ENCODE measurements around the gene UBE2Q1. TPM values are rescaled to one million over a fixed set of nuclear protein-coding genes. Genes with fewer than 3 reads are reported as not detected.

The UBE2Q1 gene
- total and polyA plus RNA-seq, 10 of the 15 experiments (the other 5 are each of a cell fraction or from before 2014, with no cell fraction given) = 3.9 to 82.6 (median 24.1) TPM

DNA sequence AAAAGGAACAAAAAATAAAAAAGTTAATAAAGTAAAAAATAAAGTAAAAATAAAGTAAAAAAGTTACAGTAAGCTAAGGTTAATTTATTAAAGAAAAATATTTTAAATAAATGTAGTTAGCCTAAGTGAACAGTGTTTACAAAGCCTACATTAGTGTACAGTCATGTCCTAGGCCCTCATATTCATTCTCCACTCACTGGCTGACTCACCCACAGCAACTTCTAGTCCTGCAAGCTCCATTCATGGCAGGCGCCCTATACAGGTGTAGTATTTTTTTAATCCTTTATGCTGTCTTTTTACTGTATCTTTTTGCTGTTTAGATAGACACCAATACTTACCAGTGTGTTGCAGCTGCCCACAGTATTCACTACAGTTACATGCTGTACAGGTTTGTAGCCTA is 37.2 kb upstream of the UBE2Q1 start:
- Histone ChIP-seq H3K79me2 (ENCODE audit: control insufficient read depth, insufficient read depth, low read length) (peaks cover 25% of the 10 kb centered on the region), H3K9ac (ENCODE audit: control insufficient read depth, insufficient read depth, low read length) (no peak overlapping the region), H3K27me3 (replicated peaks in 1 of 2; ENCODE audit: control insufficient read depth in 2 of 2, insufficient read depth in 2 of 2, low read length in 1 of 2) (no peaks in the 10 kb centered on the region), H2AFZ (ENCODE audit: control insufficient read depth, low read depth, low read length) (no peak overlapping the region), H3K36me3 (ENCODE audit: control insufficient read depth in 2 of 2, insufficient read depth in 2 of 2, low read length in 1 of 2) (peaks cover 40 to 62% of the 10 kb centered on the region in 2 experiments), H3K4me1 (ENCODE audit: control insufficient read depth, insufficient read depth, low read length) (no peaks in the 10 kb centered on the region), H3K9me3 (replicated peaks; ENCODE audit: control insufficient read depth, insufficient read depth, low read length) (no peaks in the 10 kb centered on the region), H3K27ac (ENCODE audit: control insufficient read depth, insufficient read depth) (no peak overlapping the region), H4K20me1 (ENCODE audit: control insufficient read depth, insufficient read depth) (peaks cover 9% of the 10 kb centered on the region), H3K4me3 (no peak overlapping the region), H3K4me2 (ENCODE audit: control insufficient read depth, insufficient read depth) (no peak overlapping the region)
- FAIRE-seq = no peak
- 88% methylated on average over 1 of the region's 1 CpG for WGBS (ENCODE audit: insufficient coverage, insufficient replicate concordance, low lambda C conversion rate, missing lambda C conversion rate)
- intact Hi-C loops (cut with micrococcal nuclease; ENCODE audit: unreplicated experiment) (no loop called here), in situ Hi-C loops (cut with MboI) (no loop called here)
- no peak for ATAC-seq
- no peak for TF ChIP-seq CBX5 (IDR thresholded peaks at IDR 0.05; ENCODE audit: low read depth)
- SMC1A ChIA-PET (ENCODE audit: uncharacterized antibody, unreplicated experiment) = interaction anchor here (0.9 to 6.0 kb wide), 5 partner anchors 10 to 74 kb away, joined by 4 to 36 read pairs (median 9); no protein-coding TSS in a partner anchor
- CTCF ChIA-PET = interaction anchor here (0.9 to 2.7 kb wide), 3 partner anchors 12 to 287 kb away, joined by 3 to 15 read pairs (median 4); no protein-coding TSS in a partner anchor
- RAD21 ChIA-PET (ENCODE audit: unreplicated experiment) = interaction anchor here (0.6 to 1.4 kb wide), 2 partner anchors 10 to 309 kb away, joined by 3 to 5 read pairs; no protein-coding TSS in a partner anchor
- DNase-seq (ENCODE audit: low read depth, low spot score) = no peak
- POLR2A ChIA-PET = interaction anchor here (1.2 to 2.5 kb wide), 2 partner anchors 10 to 36 kb away, joined by 3 to 9 read pairs; no protein-coding TSS in a partner anchor
- no TSS peak for BruUV-seq (replicated peaks)

DNA sequence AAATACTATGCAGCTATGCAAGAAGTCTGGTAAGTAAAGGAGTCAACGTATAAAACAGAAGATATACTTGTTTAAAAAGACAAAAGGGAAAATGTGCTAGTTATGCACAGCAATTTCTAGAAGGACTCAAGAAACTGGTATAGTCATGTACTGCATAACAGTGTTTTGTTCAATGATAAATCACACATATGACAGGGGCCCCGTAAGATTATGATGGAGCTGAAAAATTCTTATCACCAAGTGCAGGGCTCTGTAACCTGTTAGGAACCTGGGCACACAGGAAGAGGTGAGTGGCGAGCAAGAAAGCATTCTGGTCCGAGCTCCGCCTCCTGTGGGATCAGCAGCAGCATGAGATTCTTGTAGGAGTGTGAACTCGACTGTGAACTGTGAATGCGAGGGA is 36.3 kb upstream of the UBE2Q1 start:
- ChIA-PET CTCF (interaction anchor here (0.6 to 2.7 kb wide), 3 partner anchors 12 to 35 kb away, joined by 3 to 15 read pairs (median 4); no protein-coding TSS in a partner anchor), SMC1A (ENCODE audit: uncharacterized antibody, unreplicated experiment) (interaction anchor here (0.9 to 6.0 kb wide), 5 partner anchors 10 to 74 kb away, joined by 4 to 36 read pairs (median 9); no protein-coding TSS in a partner anchor), POLR2A (interaction anchor here (1.2 to 2.5 kb wide), 2 partner anchors 11 to 35 kb away, joined by 3 to 9 read pairs; no protein-coding TSS in a partner anchor), RAD21 (ENCODE audit: unreplicated experiment) (interaction anchor here (1.0 kb wide), 1 partner anchor 115 kb away, joined by 3 read pairs; no protein-coding TSS in a partner anchor)
- peaks cover 43 to 61% of the 10 kb centered on the region in 2 experiments for H3K36me3 ChIP-seq (ENCODE audit: control insufficient read depth in 2 of 2, insufficient read depth in 2 of 2, low read length in 1 of 2)
- no peaks in the 10 kb centered on the region for H3K9me3 ChIP-seq (replicated peaks; ENCODE audit: control insufficient read depth, insufficient read depth, low read length)
- H2AFZ ChIP-seq (ENCODE audit: control insufficient read depth, low read depth, low read length) = no peak overlapping the region
- H4K20me1 ChIP-seq (ENCODE audit: control insufficient read depth, insufficient read depth) = peaks cover 9% of the 10 kb centered on the region
- ATAC-seq (no peak), FAIRE-seq (no peak), DNase-seq (ENCODE audit: low read depth, low spot score) (no peak)
- peaks cover 21% of the 10 kb centered on the region for H3K79me2 ChIP-seq (ENCODE audit: control insufficient read depth, insufficient read depth, low read length)
- no peak overlapping the region for H3K9ac ChIP-seq (ENCODE audit: control insufficient read depth, insufficient read depth, low read length)
- in situ Hi-C loops (cut with MboI) = no loop called here
- H3K27me3 ChIP-seq (replicated peaks in 1 of 2; ENCODE audit: control insufficient read depth in 2 of 2, insufficient read depth in 2 of 2, low read length in 1 of 2) = no peaks in the 10 kb centered on the region
- no peak overlapping the region for H3K4me2 ChIP-seq (ENCODE audit: control insufficient read depth, insufficient read depth)
- no peak overlapping the region for H3K27ac ChIP-seq (ENCODE audit: control insufficient read depth, insufficient read depth)
- intact Hi-C loops (cut with micrococcal nuclease; ENCODE audit: unreplicated experiment) = no loop called here
- WGBS (ENCODE audit: insufficient coverage, insufficient replicate concordance, low lambda C conversion rate, missing lambda C conversion rate) = 96% methylated on average over 7 of the region's 7 CpGs
- BruUV-seq (replicated peaks) = no TSS peak
- no peak overlapping the region for H3K4me3 ChIP-seq
- H3K4me1 ChIP-seq (ENCODE audit: control insufficient read depth, insufficient read depth, low read length) = no peaks in the 10 kb centered on the region
- TF ChIP-seq NRF1 (conservative IDR thresholded peaks at IDR 0.05; ENCODE audit: low read depth, low read length) (no peak), FOXM1 (IDR thresholded peaks at IDR 0.05; ENCODE audit: low read depth, low read length) (no peak), NFXL1 (IDR thresholded peaks at IDR 0.05; ENCODE audit: borderline replicate concordance) (no peak), MTA3 (IDR thresholded peaks at IDR 0.05; ENCODE audit: borderline replicate concordance, low read length) (no peak), NFYB (IDR thresholded peaks at IDR 0.05; ENCODE audit: insufficient read depth, low read depth, low read length) (no peak), MXI1 (IDR thresholded peaks at IDR 0.05; ENCODE audit: low read depth, low read length) (no peak), ZNF217 (IDR thresholded peaks at IDR 0.05) (no peak), KLF5 (IDR thresholded peaks at IDR 0.05; ENCODE audit: partially characterized antibody) (no peak), IKZF1 (conservative IDR thresholded peaks at IDR 0.05) (no peak), GATAD2B (conservative IDR thresholded peaks at IDR 0.05; ENCODE audit: low read depth) (no peak), SMARCA5 (IDR thresholded peaks at IDR 0.05) (no peak)
- TF ChIP-seq, protein P1, sequence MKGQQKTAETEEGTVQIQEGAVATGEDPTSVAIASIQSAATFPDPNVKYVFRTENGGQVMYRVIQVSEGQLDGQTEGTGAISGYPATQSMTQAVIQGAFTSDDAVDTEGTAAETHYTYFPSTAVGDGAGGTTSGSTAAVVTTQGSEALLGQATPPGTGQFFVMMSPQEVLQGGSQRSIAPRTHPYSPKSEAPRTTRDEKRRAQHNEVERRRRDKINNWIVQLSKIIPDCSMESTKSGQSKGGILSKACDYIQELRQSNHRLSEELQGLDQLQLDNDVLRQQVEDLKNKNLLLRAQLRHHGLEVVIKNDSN (IDR thresholded peaks at IDR 0.05; ENCODE audit: borderline replicate concordance, extremely low read length, insufficient read depth, low read depth, low read length) = no peak
- TF ChIP-seq, protein P2, sequence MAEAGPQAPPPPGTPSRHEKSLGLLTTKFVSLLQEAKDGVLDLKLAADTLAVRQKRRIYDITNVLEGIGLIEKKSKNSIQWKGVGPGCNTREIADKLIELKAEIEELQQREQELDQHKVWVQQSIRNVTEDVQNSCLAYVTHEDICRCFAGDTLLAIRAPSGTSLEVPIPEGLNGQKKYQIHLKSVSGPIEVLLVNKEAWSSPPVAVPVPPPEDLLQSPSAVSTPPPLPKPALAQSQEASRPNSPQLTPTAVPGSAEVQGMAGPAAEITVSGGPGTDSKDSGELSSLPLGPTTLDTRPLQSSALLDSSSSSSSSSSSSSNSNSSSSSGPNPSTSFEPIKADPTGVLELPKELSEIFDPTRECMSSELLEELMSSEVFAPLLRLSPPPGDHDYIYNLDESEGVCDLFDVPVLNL (IDR thresholded peaks at IDR 0.05; ENCODE audit: low read depth, low read length) = no peak
- TF ChIP-seq, protein P3, sequence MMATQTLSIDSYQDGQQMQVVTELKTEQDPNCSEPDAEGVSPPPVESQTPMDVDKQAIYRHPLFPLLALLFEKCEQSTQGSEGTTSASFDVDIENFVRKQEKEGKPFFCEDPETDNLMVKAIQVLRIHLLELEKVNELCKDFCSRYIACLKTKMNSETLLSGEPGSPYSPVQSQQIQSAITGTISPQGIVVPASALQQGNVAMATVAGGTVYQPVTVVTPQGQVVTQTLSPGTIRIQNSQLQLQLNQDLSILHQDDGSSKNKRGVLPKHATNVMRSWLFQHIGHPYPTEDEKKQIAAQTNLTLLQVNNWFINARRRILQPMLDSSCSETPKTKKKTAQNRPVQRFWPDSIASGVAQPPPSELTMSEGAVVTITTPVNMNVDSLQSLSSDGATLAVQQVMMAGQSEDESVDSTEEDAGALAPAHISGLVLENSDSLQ (IDR thresholded peaks at IDR 0.05) = no peak

Data from GM12878 (cell line).